ENCODE data around the gene RAB6C. TPM values are rescaled to one million over a fixed set of nuclear protein-coding genes. Genes with fewer than 3 reads are reported as not detected.
"Not testable (repeated sequence)": the region's sequence is repeated elsewhere in the genome, so short reads cannot be mapped to it uniquely, and the experiment has no call there.

The RAB6C gene
- total RNA-seq, 4 donors from 2014 or later = 0.16 to 0.41 TPM; not detected in 2

DNA sequence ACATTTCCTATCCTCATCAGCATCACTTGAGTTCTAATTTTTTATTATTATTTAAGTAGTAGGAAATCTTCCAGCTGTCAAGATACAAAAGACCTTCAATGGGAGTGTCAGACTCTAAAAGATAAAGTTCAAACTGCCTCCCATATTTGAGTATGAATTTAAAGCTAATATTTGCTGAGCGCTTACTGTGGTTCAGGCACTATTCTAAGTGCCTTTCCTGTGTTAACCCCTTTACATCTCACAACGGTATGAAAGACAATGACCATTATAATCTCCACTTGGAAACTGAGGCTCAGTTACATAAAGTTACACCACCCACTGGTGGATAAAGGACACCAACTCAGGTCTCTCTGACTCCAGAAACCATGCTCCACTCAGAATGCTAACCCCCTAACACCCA lies 39.9 kb downstream of the RAB6C start:
- no peaks in the 10 kb centered on the region for H3K27me3 ChIP-seq
- H3K4me3 ChIP-seq = no peak overlapping the region
- no peak for DNase-seq
- no peaks in the 10 kb centered on the region for H3K9me3 ChIP-seq
- intact Hi-C loops (cut with DNase I; ENCODE audit: low total_unique reads) = no loop called here
- 54 to 57% methylated on average over 1 to 2 of the region's 2 CpGs for WGBS, 2 donors (ENCODE audit: low coverage in 1 of 2)
- in situ Hi-C loops (cut with MboI; ENCODE audit: low pct_ligation_motif_present in 1 of 4, low pct_unique_long_range_greater_than_20kb in 1 of 4, low sequenced_read_pairs in 3 of 4) = no loop called here
- no peak overlapping the region for H3K27ac ChIP-seq
- no peaks in the 10 kb centered on the region for H3K36me3 ChIP-seq
- no peaks in the 10 kb centered on the region for H3K4me1 ChIP-seq
- no peak for TF ChIP-seq POLR2AphosphoS5 (IDR thresholded peaks at IDR 0.05)
- TF ChIP-seq, protein P1, sequence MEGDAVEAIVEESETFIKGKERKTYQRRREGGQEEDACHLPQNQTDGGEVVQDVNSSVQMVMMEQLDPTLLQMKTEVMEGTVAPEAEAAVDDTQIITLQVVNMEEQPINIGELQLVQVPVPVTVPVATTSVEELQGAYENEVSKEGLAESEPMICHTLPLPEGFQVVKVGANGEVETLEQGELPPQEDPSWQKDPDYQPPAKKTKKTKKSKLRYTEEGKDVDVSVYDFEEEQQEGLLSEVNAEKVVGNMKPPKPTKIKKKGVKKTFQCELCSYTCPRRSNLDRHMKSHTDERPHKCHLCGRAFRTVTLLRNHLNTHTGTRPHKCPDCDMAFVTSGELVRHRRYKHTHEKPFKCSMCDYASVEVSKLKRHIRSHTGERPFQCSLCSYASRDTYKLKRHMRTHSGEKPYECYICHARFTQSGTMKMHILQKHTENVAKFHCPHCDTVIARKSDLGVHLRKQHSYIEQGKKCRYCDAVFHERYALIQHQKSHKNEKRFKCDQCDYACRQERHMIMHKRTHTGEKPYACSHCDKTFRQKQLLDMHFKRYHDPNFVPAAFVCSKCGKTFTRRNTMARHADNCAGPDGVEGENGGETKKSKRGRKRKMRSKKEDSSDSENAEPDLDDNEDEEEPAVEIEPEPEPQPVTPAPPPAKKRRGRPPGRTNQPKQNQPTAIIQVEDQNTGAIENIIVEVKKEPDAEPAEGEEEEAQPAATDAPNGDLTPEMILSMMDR (IDR thresholded peaks at IDR 0.05) = no peak
- TF ChIP-seq POLR2A (IDR thresholded peaks at IDR 0.05) = no peak
- TF ChIP-seq EP300 (IDR thresholded peaks at IDR 0.05; ENCODE audit: low read depth) = no peak

DNA sequence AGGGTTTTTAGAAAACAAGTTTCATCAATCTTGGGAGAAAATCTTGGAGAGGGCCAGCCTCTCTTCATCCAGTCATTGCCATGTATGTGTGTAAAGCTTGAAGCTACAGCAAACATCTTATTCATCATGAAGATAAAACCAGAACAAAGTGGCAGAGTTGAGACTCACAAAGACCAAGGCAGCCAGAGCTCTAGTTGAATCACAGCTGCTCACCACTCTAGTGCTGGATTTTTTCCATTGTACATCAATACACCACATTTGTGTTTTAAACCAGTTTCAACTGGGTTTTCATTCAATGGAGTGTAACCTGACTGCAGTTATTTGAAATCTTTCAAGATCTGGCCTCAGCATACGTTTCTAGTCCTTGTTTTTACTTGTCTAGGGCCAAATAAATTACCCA lies 40.6 kb downstream of the RAB6C start:
- H3K4me1 ChIP-seq; H3K27ac ChIP-seq; in situ Hi-C loops (cut with MboI; ENCODE audit: low pct_ligation_motif_present in 1 of 4, low pct_unique_long_range_greater_than_20kb in 1 of 4, low sequenced_read_pairs in 3 of 4); H3K27me3 ChIP-seq; intact Hi-C loops (cut with DNase I; ENCODE audit: low total_unique reads); DNase-seq; H3K36me3 ChIP-seq; H3K4me3 ChIP-seq; H3K9me3 ChIP-seq: not testable (repeated sequence)
- 0 to 14% methylated on average over 1 of the region's 1 CpG for WGBS, 2 donors (ENCODE audit: low coverage in 1 of 2)

DNA sequence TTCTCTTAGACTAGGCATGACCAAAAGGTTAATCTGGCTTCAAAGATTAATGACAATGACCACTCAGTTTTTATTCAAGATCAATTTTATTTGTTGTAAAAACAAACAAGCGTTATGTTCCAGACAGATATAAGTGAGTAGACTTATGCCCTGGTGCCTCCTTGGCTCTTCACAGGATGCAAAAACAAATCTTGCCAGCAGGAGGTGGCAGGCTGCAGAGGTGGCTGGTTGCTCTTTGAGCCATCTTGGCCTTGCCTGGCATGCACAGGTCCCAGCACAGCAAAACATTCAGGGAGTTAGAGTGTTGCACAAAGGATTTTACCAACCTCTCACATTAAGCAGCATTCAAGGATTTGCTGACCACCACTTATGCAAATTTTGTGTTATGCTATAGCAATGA lies 46.5 kb downstream of the RAB6C start:
- H3K27ac ChIP-seq; H3K36me3 ChIP-seq; H3K9me3 ChIP-seq; in situ Hi-C loops (cut with MboI; ENCODE audit: low pct_ligation_motif_present in 1 of 4, low pct_unique_long_range_greater_than_20kb in 1 of 4, low sequenced_read_pairs in 3 of 4); H3K27me3 ChIP-seq; H3K4me1 ChIP-seq; intact Hi-C loops (cut with DNase I; ENCODE audit: low total_unique reads); DNase-seq; H3K4me3 ChIP-seq: not testable (repeated sequence)
- WGBS, 2 donors (ENCODE audit: low coverage in 1 of 2) = 67 to 68% methylated on average over 1 of the region's 1 CpG

Other genes with a start within 250 kb of the RAB6C start
- gene POTEF, start 149.6 kb downstream of the RAB6C start, total RNA-seq = not detected
- gene CCDC74B, start 165.4 kb downstream of the RAB6C start, total RNA-seq = 1 to 10 TPM in 2 of 4 donors, under 1 TPM in 1, not detected in 1; 0.55 to 1.8 (median 1.4) TPM
- 100 to 1,000 TPM in 1 of 4 donors, 10 to 100 TPM in 3; 29.1 to 110 (median 52.8) TPM for gene SMPD4, start 201.9 kb downstream of the RAB6C start, total RNA-seq
- gene MZT2B, start 202.6 kb downstream of the RAB6C start, total RNA-seq = 100 to 1,000 TPM in 2 of 4 donors, 10 to 100 TPM in 2; 50.5 to 144 (median 102) TPM
- under 1 TPM in 1 of 4 donors, not detected in 3; 0.27 TPM for gene TUBA3E, start 218.8 kb downstream of the RAB6C start, total RNA-seq